ENCODE data around the gene PLAC9.
"Not testable (repeated sequence)": the region's sequence is repeated elsewhere in the genome, so short reads cannot be mapped to it uniquely, and the experiment has no call there.

Gene PLAC9, protein sequence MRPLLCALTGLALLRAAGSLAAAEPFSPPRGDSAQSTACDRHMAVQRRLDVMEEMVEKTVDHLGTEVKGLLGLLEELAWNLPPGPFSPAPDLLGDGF

DNA sequence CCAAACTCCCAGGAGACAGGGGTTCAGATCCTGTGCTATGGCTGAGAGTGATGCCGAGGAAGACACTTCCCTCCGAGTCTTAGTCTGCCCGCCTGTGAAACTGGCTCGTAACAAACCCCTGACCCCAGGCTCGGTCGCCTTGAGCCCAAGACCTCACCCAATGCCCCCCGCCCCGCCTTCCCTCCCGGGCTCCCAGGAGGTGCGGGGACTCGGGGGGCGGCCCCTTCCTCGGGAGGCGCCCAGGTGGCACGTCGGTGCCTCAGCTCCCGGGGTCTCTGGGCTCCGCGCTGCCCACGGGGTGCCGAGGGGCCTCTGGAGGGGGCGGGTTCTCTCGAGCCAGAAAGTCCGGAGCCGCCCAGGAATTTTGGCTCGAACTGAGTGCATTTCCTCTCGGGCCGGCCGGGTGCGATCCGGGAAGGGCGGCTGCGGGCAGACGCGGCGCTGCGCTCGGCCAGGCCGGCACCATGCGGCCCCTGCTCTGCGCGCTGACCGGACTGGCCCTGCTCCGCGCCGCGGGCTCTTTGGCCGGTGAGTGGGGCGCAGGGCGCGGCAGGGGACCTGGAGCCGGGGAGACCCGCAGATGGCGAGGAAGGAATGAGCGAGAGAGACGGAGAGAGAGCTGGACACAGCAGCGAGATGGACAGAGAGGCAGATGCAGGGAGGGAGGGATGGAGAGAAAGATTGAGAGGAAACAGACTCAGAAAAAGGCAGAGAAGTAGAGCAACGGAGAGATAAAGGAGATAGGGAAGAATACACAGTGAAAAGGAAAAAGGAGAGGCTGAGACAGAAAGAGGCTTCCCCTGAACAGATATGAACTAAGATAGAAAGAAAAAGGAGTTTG, at the start of gene PLAC9:
TSS of gene PLAC9 (plus strand) at position 432 of the 841 bp plus-strand sequence. CDS start at position 465, 33 bp downstream.
- DNase-seq = no peak

DNA sequence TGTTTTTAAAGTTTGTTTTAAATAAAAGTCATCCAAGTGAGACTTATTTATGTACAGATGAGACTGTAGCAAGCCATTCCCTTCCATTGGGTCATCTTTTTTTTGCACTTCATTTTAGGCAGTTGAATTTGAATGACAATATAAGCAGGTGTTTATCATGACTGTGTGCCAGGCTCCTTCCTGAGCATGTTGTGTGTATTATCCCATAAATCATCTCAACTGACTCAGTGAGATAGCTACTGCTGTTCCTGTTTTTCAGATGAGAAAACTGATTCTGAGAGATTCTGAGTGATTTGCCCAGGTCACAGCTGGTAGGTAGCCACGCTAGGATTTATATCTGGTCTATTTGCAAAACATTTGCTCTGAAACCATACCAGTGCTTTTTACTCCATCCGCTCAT, 42.4 kb upstream of the PLAC9 start:
- no peak for DNase-seq

DNA sequence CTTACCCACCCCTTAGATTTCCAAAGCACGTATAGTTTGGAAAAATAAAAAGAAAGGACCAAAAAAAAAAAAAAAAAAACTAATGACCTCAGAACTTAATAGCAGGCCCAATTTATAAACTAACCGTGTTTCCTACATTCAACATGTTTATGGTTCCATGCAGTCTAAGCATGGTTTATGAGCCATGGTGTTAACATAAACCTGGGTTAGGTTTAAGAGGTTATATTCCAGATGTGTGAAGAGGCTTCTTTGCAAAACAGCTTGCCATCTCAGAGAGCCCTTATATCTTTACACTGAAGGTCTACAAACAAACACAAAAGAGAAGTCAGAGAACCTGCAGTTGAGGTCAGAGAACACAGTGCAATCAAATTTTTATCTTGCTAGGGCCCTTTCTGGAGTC, 38.3 kb upstream of the PLAC9 start:
- no peak for DNase-seq

DNA sequence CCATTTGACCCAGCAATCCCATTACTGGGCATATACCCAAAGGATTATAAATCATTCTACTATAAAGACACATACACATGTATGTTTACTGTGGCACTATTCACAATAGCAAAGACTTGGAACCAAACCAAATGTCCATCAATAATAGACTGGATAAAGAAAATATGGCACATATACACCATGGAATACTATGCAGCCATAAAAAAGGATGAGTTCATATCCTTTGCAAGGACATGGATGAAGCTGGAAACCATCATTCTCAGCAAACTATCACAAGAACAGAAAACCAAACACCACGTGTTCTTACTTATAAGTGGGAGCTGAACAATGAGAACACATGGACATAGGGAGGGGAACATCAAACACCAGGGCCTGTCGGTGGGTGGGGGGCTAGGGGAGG, 34.3 kb upstream of the PLAC9 start:
- not testable (repeated sequence) for DNase-seq

DNA sequence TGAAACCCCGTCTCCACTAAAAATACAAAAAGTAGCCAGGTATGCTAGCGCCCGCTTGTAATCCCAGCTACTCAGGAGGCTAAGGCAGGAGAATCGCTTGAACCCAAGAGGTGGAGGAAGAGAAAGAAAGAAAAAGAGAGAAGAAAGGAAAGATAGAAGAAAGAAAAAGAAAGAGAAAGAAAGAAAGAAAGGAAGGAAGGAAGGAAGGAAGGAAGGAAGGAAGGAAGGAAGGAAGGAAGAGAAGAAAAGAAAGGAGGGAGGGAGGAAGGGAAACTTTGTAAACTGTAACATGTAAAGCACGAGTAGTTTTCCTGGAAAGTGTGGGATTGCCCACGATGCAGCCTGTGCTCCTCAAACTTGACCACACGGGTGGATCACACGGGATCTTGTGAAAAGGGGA, 33.2 kb upstream of the PLAC9 start:
- not testable (repeated sequence) for DNase-seq

DNA sequence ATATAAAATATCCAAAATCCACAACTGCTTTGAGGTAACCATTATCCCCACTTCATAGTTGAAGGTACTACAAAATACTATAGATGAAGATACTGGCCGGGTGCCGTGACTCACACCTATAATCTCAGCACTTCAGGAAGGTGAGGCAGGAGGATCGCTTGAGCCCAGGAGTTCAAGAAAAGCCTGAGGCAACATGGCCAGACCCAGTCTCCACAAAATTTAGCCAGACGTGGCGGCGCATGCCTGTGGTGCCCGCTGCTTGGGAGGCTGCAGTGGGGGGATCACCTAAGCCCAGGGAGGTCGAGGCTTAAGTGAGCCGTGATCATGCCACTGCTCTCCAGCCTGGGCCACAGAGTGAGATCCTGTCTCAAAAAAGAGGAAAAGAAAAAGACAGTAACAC, 32.4 kb upstream of the PLAC9 start:
- no peak for DNase-seq

DNA sequence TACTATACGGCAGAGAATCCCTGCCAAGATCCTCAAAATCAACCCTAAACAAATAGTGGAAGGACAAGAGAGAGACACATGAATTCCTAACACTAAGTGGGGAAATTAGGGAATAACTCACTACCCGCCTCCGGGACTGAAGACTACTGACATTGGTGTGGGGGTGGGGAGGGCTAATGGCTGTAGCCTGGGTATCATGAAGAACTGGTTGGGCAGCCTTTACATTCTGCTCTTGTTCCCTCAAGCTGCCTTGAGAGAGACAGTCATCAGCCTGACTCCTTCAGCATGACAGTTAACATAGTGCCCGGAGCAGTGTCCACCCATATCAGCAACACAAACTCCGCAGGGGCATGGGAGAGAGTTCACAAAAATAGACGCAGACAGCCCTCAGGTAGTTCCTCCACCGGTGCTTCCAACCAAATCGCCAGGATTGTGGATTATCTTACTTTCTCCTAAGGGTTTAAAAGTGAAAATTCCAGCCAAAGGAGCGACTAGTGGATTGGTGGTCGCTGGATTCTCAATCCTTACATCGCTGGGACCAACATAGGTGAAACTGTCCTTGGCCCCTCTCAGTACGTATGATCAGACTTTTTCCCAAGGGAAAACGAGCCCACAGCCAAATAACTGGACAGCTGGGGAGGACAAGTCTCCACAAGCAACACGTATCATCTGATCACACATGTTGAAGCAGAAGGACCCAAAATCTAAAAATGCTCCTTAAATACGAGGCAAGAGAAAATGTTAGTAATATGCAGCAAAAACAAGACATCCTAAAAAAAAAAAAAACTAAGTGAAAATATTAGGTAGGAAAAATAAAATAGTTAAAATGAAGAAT, 31.5 kb upstream of the PLAC9 start:
- DNase-seq = no peak

DNA sequence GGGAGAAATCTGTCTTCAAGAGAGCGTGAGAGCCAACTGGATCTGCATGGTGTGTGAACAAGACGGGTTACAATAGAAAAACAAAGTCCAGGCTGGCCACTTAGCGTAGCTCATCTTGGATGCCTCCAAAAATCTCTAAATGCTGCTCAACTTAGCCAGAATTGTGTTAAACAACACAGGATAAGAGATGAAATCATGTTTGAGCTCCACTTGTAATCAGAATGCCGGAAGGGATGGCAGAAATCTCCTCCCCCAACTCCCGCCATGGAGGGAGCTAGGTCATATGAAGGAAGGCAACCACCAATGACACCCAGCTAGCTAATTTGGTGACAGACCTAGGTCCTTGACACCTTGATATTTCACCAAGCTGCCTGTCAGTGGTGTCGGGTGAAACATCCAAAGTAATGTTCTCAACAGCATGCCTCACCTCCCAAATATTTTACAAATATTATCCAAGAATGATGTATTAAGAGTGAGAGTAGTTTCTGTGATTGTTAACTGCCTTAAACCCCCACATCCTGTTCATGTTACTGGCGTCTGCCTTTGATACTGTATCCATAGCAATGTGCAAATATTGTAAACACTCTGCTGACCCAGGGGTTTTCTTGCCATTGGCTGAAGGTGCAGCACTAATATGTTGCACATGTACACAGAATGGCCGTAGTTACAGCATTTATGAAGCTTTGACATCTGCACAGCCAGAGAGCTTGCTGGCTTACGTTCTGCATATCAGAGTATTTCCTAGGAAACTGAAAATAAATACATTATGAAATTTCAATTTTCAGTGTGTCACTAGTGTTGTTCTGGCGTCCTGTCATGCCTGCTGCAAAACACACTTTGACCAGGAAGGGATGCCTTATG, 28.2 kb upstream of the PLAC9 start:
- DNase-seq = no peak

DNA sequence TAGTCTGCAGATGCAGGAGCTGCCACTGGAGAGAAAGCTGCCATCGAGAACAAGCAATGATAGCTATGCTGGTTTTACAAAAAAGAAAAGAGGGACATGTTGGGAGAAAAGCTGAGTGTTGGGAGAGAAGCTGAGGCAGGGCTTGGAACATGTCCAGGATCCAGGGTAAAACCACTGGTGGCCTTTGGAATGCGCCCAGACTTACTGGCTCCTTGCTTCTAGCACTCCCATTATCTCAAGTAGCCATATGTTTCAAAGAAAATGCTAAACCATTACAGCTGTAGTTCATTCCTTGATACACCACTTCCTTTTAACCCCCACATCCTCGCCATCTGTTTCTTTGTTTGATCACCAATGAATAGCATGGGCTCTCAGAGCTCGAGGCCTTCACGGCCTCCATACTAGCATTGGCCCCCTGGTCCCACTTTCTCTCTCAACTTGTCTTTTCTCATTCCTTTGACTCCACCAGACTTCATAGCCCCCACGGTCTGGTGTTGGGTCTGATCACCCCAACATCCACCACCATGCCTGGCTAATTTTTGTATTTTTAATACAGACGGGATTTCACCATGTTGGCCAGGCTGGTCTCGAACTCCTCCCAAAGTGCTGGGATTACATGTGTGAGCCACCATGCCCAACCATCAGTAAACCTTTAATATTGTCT, 23.8 kb upstream of the PLAC9 start:
- no peak for DNase-seq

DNA sequence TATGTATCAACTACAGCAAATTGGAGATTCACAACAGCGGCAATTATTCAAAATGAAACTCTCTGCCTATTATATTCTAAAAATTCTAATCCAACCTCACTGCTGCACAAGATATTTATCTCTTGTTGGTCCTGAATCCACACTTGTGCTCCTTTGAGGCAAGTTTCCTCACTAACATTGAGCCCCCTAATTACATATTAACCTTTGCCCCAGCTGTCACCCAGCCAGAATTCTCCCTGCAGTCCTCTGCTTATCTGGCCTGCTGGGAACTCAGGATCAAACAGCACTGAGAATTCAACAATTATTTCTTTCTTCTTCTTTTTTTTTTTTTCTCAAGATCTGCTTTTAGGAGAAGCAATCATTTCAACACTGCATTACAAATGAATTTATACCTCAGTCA, 21.5 kb upstream of the PLAC9 start:
- no peak for DNase-seq

DNA sequence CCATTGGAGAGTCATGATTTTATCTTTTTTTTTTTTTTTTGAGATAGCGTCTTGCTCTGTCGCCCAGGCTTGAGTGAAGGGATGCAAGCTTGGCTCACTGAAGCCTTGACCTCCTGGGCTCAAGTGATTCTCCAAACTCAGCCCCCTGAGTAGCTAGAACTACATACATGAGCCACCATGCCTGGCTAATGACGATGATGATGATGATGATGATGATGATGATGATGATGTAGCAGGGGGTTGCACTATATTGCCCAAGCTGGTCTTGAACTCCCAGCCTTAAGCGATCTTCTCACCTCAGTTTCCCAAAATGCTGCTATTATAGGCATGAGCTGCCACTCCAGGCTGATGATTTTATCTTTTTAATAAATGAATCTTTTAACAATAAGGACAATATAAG, 13.9 kb upstream of the PLAC9 start:
- no peak for DNase-seq

DNA sequence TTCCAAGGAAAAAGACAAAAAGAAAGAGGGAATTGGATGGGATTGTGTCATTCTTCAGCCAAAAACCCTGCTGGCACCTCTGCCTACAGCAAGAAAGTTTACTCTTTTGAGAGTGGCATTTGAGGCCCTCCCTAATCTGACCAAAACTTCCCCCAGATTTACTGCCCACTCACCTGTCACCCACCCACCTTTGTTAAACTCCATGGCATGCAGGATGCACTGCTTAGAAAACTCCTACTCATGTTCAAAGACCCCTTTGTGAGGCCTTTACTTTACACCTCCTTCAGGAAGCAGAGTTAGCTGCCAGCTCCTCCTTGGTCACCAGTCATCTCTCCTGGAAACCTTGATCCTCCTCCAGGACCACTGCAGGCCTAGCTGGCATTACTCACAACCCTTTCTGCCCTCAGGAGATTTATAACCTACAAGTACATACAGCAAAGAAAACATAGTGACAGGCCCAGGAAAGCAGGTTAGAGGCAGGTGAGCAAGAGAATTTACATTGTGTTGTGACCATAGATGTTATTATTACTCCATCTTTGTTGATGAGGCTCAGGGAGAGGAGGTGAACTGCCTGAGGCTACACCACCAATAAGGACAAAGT, 10.3 kb upstream of the PLAC9 start:
- no peak for DNase-seq

DNA sequence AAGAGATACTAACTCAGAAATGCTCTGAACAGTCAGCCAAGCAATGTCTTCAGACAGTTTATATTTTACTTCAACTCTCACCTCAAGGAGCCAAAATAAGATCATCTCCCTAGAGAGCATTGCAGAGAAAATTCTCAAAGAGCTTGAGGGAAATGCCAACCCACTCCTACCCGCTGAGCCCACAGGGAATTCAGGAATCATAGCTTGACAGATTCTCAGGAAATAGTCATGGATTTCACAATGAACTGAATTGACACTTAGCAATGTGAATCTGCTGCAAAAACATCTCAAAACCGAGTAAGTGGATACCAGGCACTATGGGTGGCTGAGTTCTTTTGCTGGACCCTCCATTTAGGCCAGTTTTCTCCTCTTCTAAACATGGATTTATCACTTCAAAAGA, 9.8 kb upstream of the PLAC9 start:
- DNase-seq = no peak

DNA sequence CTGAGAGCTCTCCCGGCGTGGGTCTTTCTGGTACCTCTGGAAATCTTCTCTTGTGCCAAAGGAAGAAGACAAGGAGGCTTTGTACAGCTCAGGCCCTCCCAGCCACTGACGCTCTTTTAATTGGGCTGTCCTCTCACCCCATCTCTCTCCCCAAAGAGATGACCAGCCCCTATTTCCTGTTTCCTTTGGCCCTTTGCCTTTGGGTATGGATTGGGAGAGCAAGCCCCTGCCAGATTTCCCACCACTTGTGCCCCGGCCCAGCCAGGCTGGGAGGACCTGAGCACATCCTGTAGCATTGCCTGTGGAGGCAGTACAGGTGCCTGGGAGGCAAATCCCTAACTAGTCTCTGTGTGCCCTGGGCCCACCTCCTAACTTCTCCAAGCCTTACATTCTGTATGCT, 5.7 kb upstream of the PLAC9 start:
- DNase-seq = no peak

DNA sequence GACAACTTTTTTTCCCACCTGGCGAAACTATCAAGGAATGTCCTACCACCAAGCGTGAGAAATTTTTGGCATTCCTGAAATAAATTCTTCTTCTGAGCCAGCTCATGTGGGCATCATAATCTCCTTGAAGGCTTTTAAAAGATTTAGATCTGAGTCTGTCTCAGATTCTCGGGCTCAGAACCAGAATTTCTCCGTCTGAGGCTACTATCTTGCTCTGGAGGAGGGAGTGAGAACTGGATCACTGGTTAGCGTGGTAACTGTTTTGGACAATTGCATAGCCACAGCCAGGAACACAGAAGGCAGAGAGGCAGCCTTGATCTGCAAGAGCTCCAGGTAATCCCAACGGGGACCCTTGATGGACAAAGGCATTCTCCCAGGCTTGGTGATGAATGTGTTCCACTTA, 1.0 kb upstream of the PLAC9 start:
- DNase-seq = no peak

DNA sequence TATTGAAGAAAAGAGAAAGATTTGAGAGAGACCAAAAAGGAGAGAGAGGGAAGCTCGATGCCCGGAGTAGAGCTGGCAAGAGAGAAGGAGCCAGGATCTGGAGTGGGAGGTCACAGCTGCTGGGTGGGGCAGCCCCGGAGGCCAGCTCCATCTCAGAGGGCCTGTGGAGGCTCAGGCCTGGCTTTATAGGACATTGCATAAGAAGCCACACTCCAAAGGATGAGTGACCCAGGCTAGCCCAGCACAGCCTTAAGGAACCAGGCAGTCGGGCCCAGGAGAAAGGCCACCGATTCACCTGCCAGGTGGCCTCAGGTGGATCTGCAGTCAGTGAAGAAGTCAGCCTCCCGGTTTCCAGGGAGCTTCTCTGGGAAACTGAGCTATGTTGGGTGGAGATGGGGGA, 676 bp downstream of the PLAC9 start:
- DNase-seq = no peak

DNA sequence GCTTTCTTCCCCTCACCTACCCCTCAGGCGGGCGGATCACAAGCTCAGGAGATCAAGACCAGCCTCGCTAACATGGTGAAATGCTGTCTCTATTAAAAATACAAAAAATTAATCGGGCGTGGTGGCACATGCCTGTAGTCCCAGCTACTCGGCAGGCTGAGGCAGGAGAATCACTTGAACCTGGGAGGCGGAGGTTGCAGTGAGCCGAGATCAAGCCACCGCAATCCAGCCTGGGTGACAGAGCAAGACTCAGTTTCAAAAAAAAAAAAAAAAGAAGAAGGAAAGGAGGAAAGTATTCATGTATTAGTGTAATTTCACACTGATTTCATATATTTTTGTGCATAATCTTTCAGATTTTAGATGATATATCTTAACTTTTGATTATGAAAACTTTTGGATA, 1.2 kb downstream of the PLAC9 start:
- DNase-seq = not testable (repeated sequence)

DNA sequence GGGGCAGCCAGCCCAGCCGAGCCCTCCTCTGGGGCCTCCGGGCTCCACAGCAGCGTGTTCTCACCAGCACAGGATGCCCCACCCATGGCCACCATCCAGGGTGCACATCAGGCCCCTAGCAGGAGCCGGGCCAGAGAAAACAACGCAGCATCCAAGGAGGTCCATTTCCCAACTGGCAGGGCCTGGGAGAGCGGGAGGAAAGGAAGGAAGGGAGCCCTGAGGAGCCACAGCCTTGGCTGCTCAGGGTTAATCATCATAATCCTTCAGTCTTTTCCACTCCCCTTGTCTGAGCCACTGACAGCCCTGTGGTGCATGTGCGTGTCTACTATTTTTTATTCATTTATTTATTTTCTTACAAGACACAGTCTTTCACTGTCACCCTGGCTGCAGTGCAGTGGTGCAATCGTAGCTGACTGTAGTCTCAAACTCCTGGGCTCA, 3.6 kb downstream of the PLAC9 start:
- DNase-seq = no peak

DNA sequence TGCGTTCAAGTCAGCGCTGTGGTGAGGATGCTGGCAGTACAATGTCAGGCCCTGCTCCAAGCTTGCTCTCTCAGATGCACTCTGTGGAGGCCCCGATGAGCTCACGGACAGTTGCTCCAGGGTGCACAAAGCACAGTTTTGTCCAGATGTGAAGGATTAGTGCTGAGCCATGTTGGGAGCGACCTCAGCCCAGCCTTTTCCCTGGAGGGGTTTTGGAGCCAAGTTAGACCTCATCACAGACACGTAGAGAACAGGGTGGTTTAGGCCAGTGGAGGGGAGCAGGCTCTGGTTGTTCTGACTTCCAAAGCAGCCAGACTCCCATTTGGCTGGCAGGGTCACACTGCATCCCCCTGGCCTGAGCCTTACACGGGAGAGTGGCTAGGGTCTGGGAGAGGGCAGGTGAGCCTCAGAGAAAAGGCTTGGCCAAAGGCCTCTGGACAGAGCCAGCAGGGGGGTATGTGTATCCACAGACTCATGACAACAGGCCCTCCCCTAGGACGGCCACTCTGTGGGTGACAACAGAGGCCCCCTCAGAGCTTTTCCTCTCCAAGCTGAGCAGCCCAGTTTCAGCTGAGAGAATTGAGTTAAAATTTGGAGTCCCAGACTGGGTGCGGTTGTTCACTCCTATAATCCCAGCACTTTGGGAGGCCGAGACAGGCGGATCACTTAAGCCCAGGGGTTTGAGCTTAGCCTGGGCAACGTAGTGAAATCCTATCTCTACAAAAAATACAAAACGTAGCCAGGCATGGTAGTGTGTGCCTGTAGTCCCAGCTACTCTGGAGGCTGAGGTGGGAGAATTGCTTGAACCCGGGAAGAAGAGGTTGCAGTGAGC, 4.7 kb downstream of the PLAC9 start:
- DNase-seq = no peak

DNA sequence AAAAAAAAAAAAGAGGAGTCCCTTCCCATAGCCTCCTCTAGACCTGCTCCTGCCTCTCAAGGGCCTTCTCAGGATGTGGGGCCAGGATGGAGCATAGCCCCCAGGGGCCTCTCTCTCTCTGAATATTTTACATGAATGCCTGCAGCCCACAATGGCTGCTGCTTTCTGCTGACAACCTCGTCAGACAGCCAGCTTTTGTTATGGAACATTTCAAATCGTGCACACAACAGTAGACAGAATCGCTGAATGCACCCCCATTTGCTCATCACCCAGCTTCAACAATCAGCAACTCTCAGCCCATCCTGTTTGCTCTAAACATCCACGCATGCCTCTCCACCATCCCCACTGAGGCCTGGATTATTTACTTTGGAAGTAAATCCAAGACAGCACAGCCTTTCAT, 5.4 kb downstream of the PLAC9 start:
- DNase-seq = no peak

DNA sequence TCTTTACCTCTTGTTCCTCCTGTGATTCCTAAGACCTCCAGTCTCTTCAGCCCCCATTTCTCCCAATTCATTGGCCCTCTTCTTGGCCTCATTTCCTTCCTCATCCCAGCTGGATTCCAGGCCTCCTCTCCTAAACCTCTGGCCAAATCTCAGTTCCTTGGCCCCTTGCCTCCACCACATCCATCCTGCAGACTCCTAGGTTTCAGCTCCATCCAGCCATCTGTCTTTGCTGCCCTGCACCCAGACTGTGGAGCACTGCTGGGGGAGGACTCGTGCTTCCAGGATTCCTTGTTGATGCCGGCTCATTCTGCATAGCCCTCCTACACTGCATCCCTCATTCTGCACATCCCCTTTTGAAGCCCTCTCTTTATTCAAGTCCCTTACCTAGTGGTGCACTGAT, 6.7 kb downstream of the PLAC9 start:
- DNase-seq = no peak

All from NCI-H1930 (cell line).